Loucy (cell line): ENCODE measurements around the gene RBM39.

ENCODE experiments used
- H2AFZ ChIP-seq: fragments of 200-600 bp; sonication (generic); 2 replicates; pipeline ENCODE4 v1.6.0; 2016; ENCODE audit warnings: antibody characterized with exemption, mild to moderate bottlenecking, low read length, moderate library complexity
- H3F3A ChIP-seq: fragments of 200-600 bp; 2 replicates; pipeline ENCODE4 v1.6.0; 2016; ENCODE audit warnings: antibody characterized with exemption, low read depth, mild to moderate bottlenecking
- H3K27me3 ChIP-seq: fragments of 200-600 bp; sonication (generic); 2 replicates; pipeline ENCODE4 v1.6.1; 2014; ENCODE audit warnings: low read length, mild to moderate bottlenecking; ENCODE audit not compliant: insufficient read depth, poor library complexity, severe bottlenecking
- H3K36me3 ChIP-seq: fragments of 200-600 bp; sonication (generic); 2 replicates; pipeline ENCODE4 v1.6.1; 2016; ENCODE audit warnings: low read length; ENCODE audit not compliant: insufficient read depth
- H3K4me1 ChIP-seq: fragments of 200-600 bp; sonication (generic); 2 replicates; pipeline ENCODE4 v1.5.1; 2014; ENCODE audit warnings: low read length, mild to moderate bottlenecking; ENCODE audit not compliant: insufficient read depth, poor library complexity, severe bottlenecking
- H3K4me2 ChIP-seq: fragments of 200-600 bp; sonication (generic); 2 replicates; pipeline ENCODE4 v1.6.0; 2014; ENCODE audit warnings: antibody characterized with exemption, low read length, low read depth, mild to moderate bottlenecking; ENCODE audit not compliant: poor library complexity, severe bottlenecking
- H3K4me3 ChIP-seq: fragments of 200-600 bp; sonication (generic); 2 replicates; pipeline ENCODE4 v1.5.1; 2014; ENCODE audit warnings: low read length, mild to moderate bottlenecking, mixed read lengths; ENCODE audit not compliant: poor library complexity, severe bottlenecking
- H3K79me2 ChIP-seq: fragments of 200-600 bp; sonication (generic); 2 replicates; pipeline ENCODE4 v1.6.1; 2014; ENCODE audit warnings: low read length; ENCODE audit not compliant: insufficient read depth
- H3K9ac ChIP-seq: fragments of 200-600 bp; sonication (generic); 2 replicates; pipeline ENCODE4 v1.6.0; 2014; ENCODE audit warnings: mild to moderate bottlenecking, low read depth, low read length, moderate library complexity; ENCODE audit not compliant: poor library complexity, severe bottlenecking
- H3K9me2 ChIP-seq: fragments of 200-600 bp; sonication (generic); replicated peaks from 2 replicates; pipeline ENCODE4 v1.6.1; 2016; ENCODE audit warnings: low read depth, low read length, mixed read lengths
- H3K9me3 ChIP-seq: fragments of 200-600 bp; sonication (generic); 2 replicates; pipeline ENCODE4 v1.6.1; 2014; ENCODE audit warnings: mild to moderate bottlenecking, antibody characterized with exemption, low read length, low read depth; ENCODE audit not compliant: insufficient read depth
- H4K20me1 ChIP-seq: fragments of 200-600 bp; sonication (generic); 2 replicates; pipeline ENCODE4 v1.6.0; 2014; ENCODE audit warnings: antibody characterized with exemption, low read length, mild to moderate bottlenecking; ENCODE audit not compliant: insufficient read depth, poor library complexity, severe bottlenecking
- CTCF ChIP-seq: fragments of 200-600 bp; sonication (generic); conservative IDR thresholded peaks from 2 replicates; pipeline ENCODE4 v1.5.1; 2014; ENCODE audit warnings: mild to moderate bottlenecking, antibody characterized with exemption, low read length
- EZH2phosphoT487 ChIP-seq: fragments of 200-600 bp; IDR thresholded peaks from 2 replicates; pipeline ENCODE4 v1.6.1; 2018; ENCODE audit warnings: antibody characterized with exemption, mild to moderate bottlenecking, moderate library complexity, borderline replicate concordance

The RBM39 gene

GRCh38 chr20:35697696-35698297 lies 44.3 kb downstream of the RBM39 start:
- H3K36me3 ChIP-seq, result peaks cover 20% of the 10 kb centered on the region
- H4K20me1 ChIP-seq, result peaks cover 14% of the 10 kb centered on the region
- H3K27me3 ChIP-seq, result no peaks in the 10 kb centered on the region
- TF ChIP-seq EZH2phosphoT487 (no peak), CTCF (no peak)
- H3K9me2 ChIP-seq, result no peaks in the 10 kb centered on the region
- H3K4me3 ChIP-seq, result peak overlapping the region; percentile 92
- no peak overlapping the region for H2AFZ ChIP-seq
- peak overlapping the region; percentile 86 for H3K9ac ChIP-seq
- no peaks in the 10 kb centered on the region for H3K9me3 ChIP-seq
- peaks cover 26% of the 10 kb centered on the region for H3K4me1 ChIP-seq
- peaks cover 9% of the 10 kb centered on the region for H3F3A ChIP-seq
- H3K4me2 ChIP-seq, result peak overlapping the region; percentile 87
- peaks cover 30% of the 10 kb centered on the region; the same call in 1 of the 2 replicates for H3K79me2 ChIP-seq

DNA sequence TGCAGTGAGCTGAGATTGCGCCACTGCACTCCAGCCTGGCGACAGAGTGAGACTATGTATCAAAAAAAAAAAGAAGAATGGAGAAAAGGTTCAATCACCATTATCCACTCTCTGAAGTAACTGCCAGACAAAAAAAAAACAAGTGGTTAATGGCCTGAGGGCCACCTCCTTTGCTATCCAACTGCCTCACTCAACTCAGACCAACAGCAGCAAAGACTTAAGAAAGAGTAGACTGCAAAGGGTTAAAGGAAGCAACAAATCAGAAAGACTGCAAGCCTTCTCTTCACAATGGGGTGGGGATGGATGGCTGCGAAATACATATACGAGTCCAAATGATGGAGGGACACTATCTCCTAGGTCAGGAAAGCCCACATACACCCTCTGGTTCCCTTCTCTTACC lies 46.1 kb downstream of the RBM39 start:
- Histone ChIP-seq H3K36me3 (peaks cover 4% of the 10 kb centered on the region; the same call in 1 of the 2 replicates), H2AFZ (no peak overlapping the region), H3F3A (no peaks in the 10 kb centered on the region; the same call in 1 of the 2 replicates), H3K9me3 (no peaks in the 10 kb centered on the region), H4K20me1 (peaks cover 9% of the 10 kb centered on the region), H3K9me2 (no peaks in the 10 kb centered on the region), H3K4me2 (no peak overlapping the region), H3K79me2 (peaks cover 27% of the 10 kb centered on the region; the same call in 1 of the 2 replicates), H3K4me1 (peaks cover 26% of the 10 kb centered on the region), H3K27me3 (no peaks in the 10 kb centered on the region), H3K4me3 (no peak overlapping the region), H3K9ac (no peak overlapping the region)
- TF ChIP-seq CTCF (no peak), EZH2phosphoT487 (no peak)

DNA sequence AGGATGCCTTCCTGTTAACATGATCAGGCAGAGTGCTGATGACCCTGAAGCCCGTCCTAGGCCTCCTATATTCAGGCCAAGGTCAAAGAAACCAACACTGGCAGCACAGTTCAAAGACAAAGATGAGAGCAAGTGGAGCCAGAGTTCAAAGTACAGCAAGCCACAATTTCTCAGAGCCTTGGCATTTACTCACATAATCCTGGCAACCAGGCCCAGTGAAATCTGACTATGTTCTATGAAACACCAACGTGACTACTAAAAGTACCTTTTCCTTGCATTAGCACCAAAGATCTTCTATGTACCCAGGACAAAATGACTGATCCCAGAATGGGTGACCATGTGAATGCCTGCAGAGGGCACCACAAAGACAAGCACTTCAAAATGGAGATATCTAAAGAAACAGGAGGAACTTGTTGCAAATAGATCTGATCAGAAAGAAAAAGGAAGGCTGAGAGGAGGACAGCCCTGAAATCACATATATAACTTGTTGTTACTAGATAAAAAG lies 46.8 kb downstream of the RBM39 start:
- Histone ChIP-seq H4K20me1 (peaks cover 9% of the 10 kb centered on the region), H3K27me3 (no peaks in the 10 kb centered on the region), H3K36me3 (no peaks in the 10 kb centered on the region), H3K9ac (no peak overlapping the region), H3K79me2 (peaks cover 20% of the 10 kb centered on the region; the same call in 1 of the 2 replicates), H3K4me2 (no peak overlapping the region), H3K9me3 (no peaks in the 10 kb centered on the region), H2AFZ (no peak overlapping the region), H3K4me3 (no peak overlapping the region), H3K9me2 (no peaks in the 10 kb centered on the region), H3F3A (no peaks in the 10 kb centered on the region), H3K4me1 (peaks cover 20% of the 10 kb centered on the region)
- TF ChIP-seq EZH2phosphoT487 (no peak), CTCF (peak; percentile 28; the same call in 1 of the 2 replicates)
